ENCODE results near the gene C6orf47.

DNA sequence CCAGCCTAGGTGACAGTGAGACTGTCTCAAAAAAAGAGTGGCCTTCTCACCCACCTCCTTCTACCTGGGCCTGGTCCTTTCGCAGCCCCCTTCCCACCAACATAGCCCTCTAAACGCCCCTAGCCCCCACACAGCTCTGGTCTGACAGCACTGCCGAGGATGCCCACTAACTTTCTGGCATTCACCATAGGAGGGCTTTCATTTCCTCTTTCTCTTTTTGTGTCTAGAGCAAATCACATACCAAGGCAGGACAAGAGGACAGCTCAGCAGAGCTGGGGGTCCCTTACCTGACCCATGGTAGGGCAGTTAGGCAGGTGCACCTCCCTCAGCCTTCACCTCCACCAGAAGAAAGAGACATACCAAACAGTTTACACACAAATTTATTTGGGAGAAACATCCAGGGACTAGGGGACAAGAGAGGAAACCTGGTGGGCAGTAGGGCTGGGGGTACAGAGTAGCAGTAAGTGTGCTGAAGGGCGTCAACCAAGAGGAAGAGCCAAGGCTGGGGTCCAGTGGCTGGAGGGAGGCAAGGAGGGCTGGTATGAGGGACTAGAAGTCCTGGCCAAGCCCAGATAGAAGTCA is 15.8 kb upstream of the C6orf47 start:
- TF ChIP-seq, protein P1, sequence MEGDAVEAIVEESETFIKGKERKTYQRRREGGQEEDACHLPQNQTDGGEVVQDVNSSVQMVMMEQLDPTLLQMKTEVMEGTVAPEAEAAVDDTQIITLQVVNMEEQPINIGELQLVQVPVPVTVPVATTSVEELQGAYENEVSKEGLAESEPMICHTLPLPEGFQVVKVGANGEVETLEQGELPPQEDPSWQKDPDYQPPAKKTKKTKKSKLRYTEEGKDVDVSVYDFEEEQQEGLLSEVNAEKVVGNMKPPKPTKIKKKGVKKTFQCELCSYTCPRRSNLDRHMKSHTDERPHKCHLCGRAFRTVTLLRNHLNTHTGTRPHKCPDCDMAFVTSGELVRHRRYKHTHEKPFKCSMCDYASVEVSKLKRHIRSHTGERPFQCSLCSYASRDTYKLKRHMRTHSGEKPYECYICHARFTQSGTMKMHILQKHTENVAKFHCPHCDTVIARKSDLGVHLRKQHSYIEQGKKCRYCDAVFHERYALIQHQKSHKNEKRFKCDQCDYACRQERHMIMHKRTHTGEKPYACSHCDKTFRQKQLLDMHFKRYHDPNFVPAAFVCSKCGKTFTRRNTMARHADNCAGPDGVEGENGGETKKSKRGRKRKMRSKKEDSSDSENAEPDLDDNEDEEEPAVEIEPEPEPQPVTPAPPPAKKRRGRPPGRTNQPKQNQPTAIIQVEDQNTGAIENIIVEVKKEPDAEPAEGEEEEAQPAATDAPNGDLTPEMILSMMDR (conservative IDR thresholded peaks at IDR 0.05; ENCODE audit: low read length), result no peak
- TF ChIP-seq EZH2phosphoT487 (IDR thresholded peaks at IDR 0.05; ENCODE audit: borderline replicate concordance, low read depth, low read length), result no peak

Data from OCI-LY7 (cell line).